Adrenal gland (tissue), 5 donors: Measurements from ENCODE around the gene LDB3.

Source experiments
- CTCF ChIP-seq, 6 experiments: fragments of 450-650 bp in 4 of 6; fragments of 200-600 bp in 2 of 6; sonication (generic) in 1 of 6; IDR thresholded peaks; 1 replicate in 5 of 6; 2 replicates in 1 of 6; pipeline versions ENCODE4 v1.5.1 to v1.8.0; 2016 to 2021; ENCODE audit warnings: antibody characterized with exemption in 6 of 6, mild to moderate bottlenecking in 2 of 6, moderate library complexity in 1 of 6
- POLR2A ChIP-seq, 2 donors: fragments of 450-650 bp; IDR thresholded peaks; one replicate each; pipeline ENCODE4 v1.6.1; 2017; ENCODE audit warnings: antibody characterized with exemption in 2 of 2, mild to moderate bottlenecking in 2 of 2, moderate library complexity in 1 of 2
- donor health status: DM: no; HTN: no; CAD: no.

- TF ChIP-seq CTCF (IDR thresholded peaks at IDR 0.05) (no peak), POLR2A (IDR thresholded peaks at IDR 0.05) (no peak)
Observed at GRCh38 chr10:86726677-86726999, 58.3 kb downstream of the LDB3 start.
